Mesendoderm (in vitro differentiated cells): ENCODE results near the gene ADAD1.
"Not testable (repeated sequence)": the region's sequence is repeated elsewhere in the genome, so short reads cannot be mapped to it uniquely, and the experiment has no call there.

Source experiments
- DNase-seq: peaks from one replicate; pipeline ENCODE4 v3.0.0; 2013
- H2AK5ac ChIP-seq: 2 replicates; pipeline ENCODE4 v1.6.1; 2013; ENCODE audit warnings: low read length, inconsistent platforms
- H2BK120ac ChIP-seq: 2 replicates; pipeline ENCODE4 v1.6.1; 2013; ENCODE audit warnings: low read depth, mild to moderate bottlenecking, low read length, moderate library complexity, mixed read lengths
- H2BK15ac ChIP-seq: replicated peaks from 2 replicates; pipeline ENCODE4 v1.6.1; 2013; ENCODE audit warnings: low read depth, mild to moderate bottlenecking, moderate library complexity
- H2BK5ac ChIP-seq: 2 replicates; pipeline ENCODE4 v1.6.1; 2013; ENCODE audit warnings: low read length, inconsistent platforms
- H3K18ac ChIP-seq: 2 replicates; pipeline ENCODE4 v1.6.1; 2013; ENCODE audit warnings: mild to moderate bottlenecking, low read length, mixed read lengths
- H3K23ac ChIP-seq: one replicate; pipeline ENCODE4 v1.6.1; 2013; ENCODE audit warnings: low read length
- H3K27ac ChIP-seq: 2 replicates; pipeline ENCODE4 v1.5.1; 2013; ENCODE audit warnings: low read depth, mild to moderate bottlenecking, inconsistent platforms, low read length, moderate library complexity
- H3K27me3 ChIP-seq: 2 replicates; pipeline ENCODE4 v1.6.1; 2013; ENCODE audit warnings: low read length, control low read depth, mild to moderate bottlenecking, inconsistent platforms; ENCODE audit not compliant: insufficient read depth, poor library complexity
- H3K36me3 ChIP-seq: 2 replicates; pipeline ENCODE4 v1.6.1; 2013; ENCODE audit warnings: low read length, inconsistent platforms; ENCODE audit not compliant: control insufficient read depth, insufficient read depth
- H3K4ac ChIP-seq: one replicate; pipeline ENCODE4 v1.6.1; 2013; ENCODE audit warnings: low read depth, mild to moderate bottlenecking, low read length, moderate library complexity
- H3K4me1 ChIP-seq: 2 replicates; pipeline ENCODE4 v1.6.1; 2013; ENCODE audit warnings: low read depth, low read length, inconsistent platforms; ENCODE audit not compliant: control insufficient read depth
- H3K4me2 ChIP-seq: 2 replicates; pipeline ENCODE4 v1.6.1; 2013; ENCODE audit warnings: low read length
- H3K4me3 ChIP-seq: 2 replicates; pipeline ENCODE4 v1.5.1; 2013; ENCODE audit warnings: mild to moderate bottlenecking, low read length
- H3K56ac ChIP-seq: one replicate; pipeline ENCODE4 v1.6.1; 2013; ENCODE audit warnings: low read length
- H3K79me1 ChIP-seq: 2 replicates; pipeline ENCODE4 v1.6.1; 2013; ENCODE audit warnings: low read length, inconsistent platforms
- H3K79me2 ChIP-seq: 2 replicates; pipeline ENCODE4 v1.6.1; 2013; ENCODE audit warnings: mild to moderate bottlenecking, low read length; ENCODE audit not compliant: control insufficient read depth, insufficient read depth
- H3K9ac ChIP-seq: 2 replicates; pipeline ENCODE4 v1.6.1; 2013; ENCODE audit warnings: low read length, inconsistent platforms
- H4K5ac ChIP-seq: one replicate; pipeline ENCODE4 v1.6.1; 2013; ENCODE audit warnings: low read length
- H4K8ac ChIP-seq: one replicate; pipeline ENCODE4 v1.6.1; 2013; ENCODE audit warnings: low read depth, mild to moderate bottlenecking, control low read depth, low read length, moderate library complexity
- WGBS: extraction: QIAGEN DNeasy Blood & Tissue Kit; methylation state at CpG from one replicate; pipeline ENCODE4 v1.1.7; 2013; ENCODE audit warnings: low lambda C conversion rate, missing lambda C conversion rate; ENCODE audit not compliant: insufficient coverage; ENCODE audit errors: extremely low coverage; 5-methylcytosine and 5-hydroxymethylcytosine counted together

The ADAD1 gene

GRCh38 chr4:122346503-122346902, 32.3 kb upstream of the ADAD1 start:
- H2BK15ac ChIP-seq = no peak overlapping the region
- no peak overlapping the region for H2BK120ac ChIP-seq
- H3K79me2 ChIP-seq = no peaks in the 10 kb centered on the region
- H3K9ac ChIP-seq = no peak overlapping the region
- H3K79me1 ChIP-seq = no peaks in the 10 kb centered on the region
- H3K36me3 ChIP-seq = peaks cover 3% of the 10 kb centered on the region
- no peak overlapping the region for H3K56ac ChIP-seq
- no peak overlapping the region for H3K4me2 ChIP-seq
- H3K4me1 ChIP-seq = no peaks in the 10 kb centered on the region
- DNase-seq = no peak
- no peak overlapping the region for H3K4ac ChIP-seq
- no peak overlapping the region for H3K4me3 ChIP-seq
- no peak overlapping the region for H4K5ac ChIP-seq
- no peak overlapping the region for H3K23ac ChIP-seq
- no CpG with 5 or more reads among the region's 5 CpGs for WGBS
- H3K27me3 ChIP-seq = no peaks in the 10 kb centered on the region
- H2AK5ac ChIP-seq = no peak overlapping the region
- H3K18ac ChIP-seq = no peak overlapping the region
- no peak overlapping the region for H2BK5ac ChIP-seq
- H3K27ac ChIP-seq = no peak overlapping the region
- H4K8ac ChIP-seq = no peak overlapping the region

- Histone ChIP-seq H2BK120ac (no peak overlapping the region), H3K9ac (no peak overlapping the region), H4K5ac (no peak overlapping the region), H3K4me1 (no peaks in the 10 kb centered on the region), H3K4me3 (no peak overlapping the region), H3K36me3 (no peaks in the 10 kb centered on the region), H3K4ac (no peak overlapping the region), H2BK5ac (no peak overlapping the region), H3K79me1 (no peaks in the 10 kb centered on the region), H3K27me3 (no peaks in the 10 kb centered on the region), H2AK5ac (no peak overlapping the region), H3K79me2 (no peaks in the 10 kb centered on the region), H3K27ac (no peak overlapping the region), H3K56ac (no peak overlapping the region), H2BK15ac (no peak overlapping the region), H4K8ac (no peak overlapping the region), H3K4me2 (no peak overlapping the region), H3K23ac (no peak overlapping the region), H3K18ac (no peak overlapping the region)
- DNase-seq = no peak
Measured at GRCh38 chr4:122356317-122356808, 22.4 kb upstream of the ADAD1 start.

- Histone ChIP-seq H3K79me2 (no peaks in the 10 kb centered on the region), H2AK5ac (no peak overlapping the region), H3K36me3 (no peaks in the 10 kb centered on the region), H3K4me1 (no peaks in the 10 kb centered on the region), H3K23ac (no peak overlapping the region), H3K79me1 (no peaks in the 10 kb centered on the region), H3K4ac (no peak overlapping the region), H3K56ac (no peak overlapping the region), H4K5ac (no peak overlapping the region), H3K4me2 (no peak overlapping the region), H2BK15ac (no peak overlapping the region), H3K4me3 (no peak overlapping the region), H4K8ac (no peak overlapping the region), H2BK5ac (no peak overlapping the region), H3K18ac (no peak overlapping the region), H3K27ac (no peak overlapping the region), H3K9ac (no peak overlapping the region), H3K27me3 (no peaks in the 10 kb centered on the region), H2BK120ac (no peak overlapping the region)
- no CpG with 5 or more reads among the region's 3 CpGs for WGBS
- DNase-seq = no peak
Measured at GRCh38 chr4:122360754-122361153, 18.1 kb upstream of the ADAD1 start.

GRCh38 chr4:122364700-122365404, 14.0 kb upstream of the ADAD1 start:
- Histone ChIP-seq H3K27me3 (no peaks in the 10 kb centered on the region), H3K9ac (no peak overlapping the region), H3K18ac (no peak overlapping the region), H2BK5ac (no peak overlapping the region), H3K4me2 (no peak overlapping the region), H3K36me3 (no peaks in the 10 kb centered on the region), H4K5ac (no peak overlapping the region), H3K4me1 (no peaks in the 10 kb centered on the region), H3K79me2 (no peaks in the 10 kb centered on the region), H4K8ac (no peak overlapping the region), H3K56ac (no peak overlapping the region), H2AK5ac (no peak overlapping the region), H2BK120ac (no peak overlapping the region), H3K4me3 (no peak overlapping the region), H2BK15ac (no peak overlapping the region), H3K27ac (no peak overlapping the region), H3K79me1 (no peaks in the 10 kb centered on the region), H3K23ac (no peak overlapping the region), H3K4ac (no peak overlapping the region)
- peak; percentile 28 for DNase-seq
- WGBS = no CpG with 5 or more reads among the region's 18 CpGs

- not testable (repeated sequence) for H2AK5ac ChIP-seq, H3K56ac ChIP-seq, H3K36me3 ChIP-seq, H2BK15ac ChIP-seq, H3K4me2 ChIP-seq, H3K18ac ChIP-seq, H3K4ac ChIP-seq, H2BK120ac ChIP-seq, DNase-seq, H3K79me2 ChIP-seq, H2BK5ac ChIP-seq, H3K4me1 ChIP-seq, H3K23ac ChIP-seq, H3K4me3 ChIP-seq, H4K8ac ChIP-seq, H3K79me1 ChIP-seq, H3K27ac ChIP-seq, H4K5ac ChIP-seq, H3K27me3 ChIP-seq, H3K9ac ChIP-seq
- no CpG with 5 or more reads among the region's 3 CpGs for WGBS
Measured at GRCh38 chr4:122368786-122369185, 10.0 kb upstream of the ADAD1 start.

GRCh38 chr4:122377352-122377751, 1.5 kb upstream of the ADAD1 start:
- Histone ChIP-seq H3K4ac (no peak overlapping the region), H3K23ac (no peak overlapping the region)

More at GRCh38 chr4:122377352-122377751, 1.5 kb upstream of the ADAD1 start:
- Histone ChIP-seq H2BK120ac (no peak overlapping the region), H3K4me1 (no peaks in the 10 kb centered on the region), H2BK5ac (no peak overlapping the region), H3K36me3 (no peaks in the 10 kb centered on the region), H4K5ac (no peak overlapping the region), H3K27me3 (no peaks in the 10 kb centered on the region), H2AK5ac (no peak overlapping the region), H3K9ac (no peak overlapping the region), H2BK15ac (no peak overlapping the region), H3K4me2 (no peak overlapping the region), H3K56ac (no peak overlapping the region), H3K4me3 (no peak overlapping the region), H4K8ac (no peak overlapping the region), H3K79me2 (no peaks in the 10 kb centered on the region), H3K79me1 (no peaks in the 10 kb centered on the region), H3K27ac (no peak overlapping the region), H3K18ac (no peak overlapping the region)
- no peak for DNase-seq
- no CpG with 5 or more reads among the region's 1 CpG for WGBS
